Activated CD8-positive, alpha-beta memory T cell treated with anti-CD3 and anti-CD28 coated beads, Interleukin-2, amount 50 U/mL, for 4 hours (primary cell): Measurements from ENCODE around the gene SCAF8.

ENCODE experiments used
- DNase-seq: peaks from one replicate; pipeline ENCODE4 v3.0.0-alpha.2; 2020

The SCAF8 gene

DNA sequence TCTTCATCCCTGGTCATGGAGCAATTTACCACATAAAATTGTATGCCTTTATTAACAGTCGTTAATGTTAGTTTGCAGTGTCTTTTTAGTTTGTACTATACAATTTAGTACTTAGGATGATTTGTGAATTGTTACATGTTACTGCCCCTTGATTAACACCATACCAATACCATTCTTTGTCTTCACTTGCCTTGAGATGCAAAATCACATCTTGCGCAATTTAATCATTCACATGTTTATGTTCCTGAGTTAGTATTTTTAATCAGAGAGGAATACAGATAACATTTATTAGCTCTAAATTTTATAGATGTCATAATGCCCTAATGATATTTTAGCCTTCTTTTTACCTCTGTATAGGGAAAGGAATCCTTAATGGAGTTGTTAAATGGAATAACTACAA lies 114.1 kb downstream of the SCAF8 start:
- no peak for DNase-seq

DNA sequence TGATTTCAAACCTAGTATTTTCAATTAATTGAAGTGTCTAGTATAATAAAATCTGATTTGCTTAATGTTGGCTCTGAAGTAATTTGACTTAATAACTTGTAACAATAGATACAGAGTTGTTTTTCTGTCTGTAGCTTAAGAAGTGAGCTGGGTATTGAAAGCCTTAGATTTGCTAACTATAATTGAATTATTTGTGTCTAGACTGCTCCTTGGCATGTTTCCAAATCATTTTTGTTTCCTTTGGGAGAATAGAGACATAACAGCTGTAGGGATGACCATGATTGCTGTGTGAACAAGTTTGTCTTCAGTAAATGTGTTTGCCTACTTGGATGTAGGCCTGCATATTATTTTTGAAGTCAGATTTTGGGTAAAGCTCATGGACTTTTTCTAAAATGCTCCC lies 115.4 kb downstream of the SCAF8 start:
- no peak for DNase-seq

DNA sequence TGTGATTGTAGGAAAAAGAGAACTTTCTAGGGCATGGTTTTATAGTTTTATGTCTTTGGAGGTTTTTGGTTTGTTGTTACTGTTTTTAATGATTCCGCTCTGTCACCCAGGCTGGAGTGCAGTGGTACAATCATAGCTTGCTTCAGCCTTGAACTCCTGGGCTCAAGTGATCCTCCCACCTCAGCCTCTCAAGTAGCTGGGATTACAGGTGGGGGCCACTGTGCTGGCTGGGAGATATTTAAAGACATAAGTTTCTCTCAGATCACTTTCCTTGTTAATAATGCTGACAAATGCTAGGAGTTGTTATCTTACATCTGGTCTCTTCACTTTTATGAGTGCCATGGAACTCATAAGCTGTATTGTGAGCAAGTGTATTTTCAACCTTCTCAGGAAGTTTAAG lies 116.3 kb downstream of the SCAF8 start:
- DNase-seq = no peak

DNA sequence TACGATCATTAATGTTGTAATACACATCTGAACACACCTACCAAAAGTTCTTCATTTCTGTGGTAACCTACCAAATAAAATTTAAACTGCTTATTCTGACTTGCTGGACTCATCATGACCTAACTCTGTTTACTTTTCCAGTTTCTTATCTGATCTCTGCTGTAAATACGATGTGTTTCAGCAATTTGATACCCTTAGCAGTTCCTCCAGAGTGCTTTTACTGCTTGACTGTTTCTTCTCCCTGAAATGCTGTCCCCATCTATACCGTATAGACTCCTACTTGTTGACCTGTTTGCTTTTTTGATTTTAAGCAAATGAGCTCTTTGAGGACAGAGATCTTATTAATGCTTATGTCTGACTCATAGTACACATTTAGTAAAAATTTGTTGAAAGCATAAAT lies 119.5 kb downstream of the SCAF8 start:
- no peak for DNase-seq

DNA sequence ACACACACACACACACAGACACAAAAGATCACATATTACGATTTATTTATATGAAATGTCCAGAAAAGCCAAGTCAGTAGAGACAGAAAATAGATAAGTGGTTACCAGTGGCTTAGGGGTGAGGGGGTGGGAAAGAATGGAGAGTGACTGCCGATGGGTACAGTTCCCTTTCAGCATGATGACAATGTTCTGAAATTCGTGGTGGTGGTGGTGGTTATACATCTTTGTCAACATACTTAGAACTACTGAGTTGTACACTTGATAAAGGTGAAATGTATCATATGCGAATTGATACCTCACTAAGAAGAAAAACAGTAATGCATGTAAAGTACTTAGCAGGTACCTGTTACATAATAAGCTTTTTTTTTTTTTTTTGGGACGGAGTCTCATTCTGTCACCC lies 124.3 kb downstream of the SCAF8 start:
- DNase-seq = no peak

DNA sequence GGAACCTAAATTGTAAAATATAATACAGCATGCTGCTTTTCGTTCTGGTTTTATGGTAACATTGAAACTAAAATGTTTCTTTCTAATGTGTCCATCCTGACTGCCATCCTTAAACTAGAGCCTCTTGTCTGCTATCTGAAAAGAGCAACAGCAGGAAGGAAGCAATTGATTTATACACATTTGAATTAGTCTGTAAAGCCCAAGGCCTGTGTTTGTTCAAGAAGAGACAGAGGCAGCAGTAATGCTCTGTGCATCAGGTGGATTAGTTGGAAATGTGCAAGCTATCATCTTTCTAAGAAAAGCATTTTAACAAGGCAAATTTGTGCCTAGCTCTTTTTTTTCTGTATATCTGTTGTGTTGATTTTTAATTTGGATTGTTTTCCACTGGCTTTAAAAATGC lies 128.6 kb downstream of the SCAF8 start:
- no peak for DNase-seq

DNA sequence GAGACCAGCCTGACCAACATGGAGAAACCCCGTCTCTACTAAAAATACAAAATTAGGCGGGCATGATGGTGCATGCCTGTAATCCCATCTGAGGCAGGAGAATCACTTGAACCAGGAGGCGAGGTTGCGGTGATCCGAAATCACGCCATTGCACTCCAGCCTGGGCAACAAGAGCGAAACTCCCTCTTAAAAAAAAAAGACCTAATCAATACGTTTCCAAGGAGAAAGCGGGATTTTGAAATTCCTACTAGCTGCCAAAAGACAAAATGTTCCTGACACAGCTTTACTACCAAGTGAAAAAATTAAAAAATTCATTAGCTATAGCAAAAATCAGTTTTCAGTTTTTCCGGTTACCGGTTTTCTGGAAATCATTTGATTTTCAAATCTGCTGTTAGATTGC lies 129.3 kb downstream of the SCAF8 start:
- no peak for DNase-seq

DNA sequence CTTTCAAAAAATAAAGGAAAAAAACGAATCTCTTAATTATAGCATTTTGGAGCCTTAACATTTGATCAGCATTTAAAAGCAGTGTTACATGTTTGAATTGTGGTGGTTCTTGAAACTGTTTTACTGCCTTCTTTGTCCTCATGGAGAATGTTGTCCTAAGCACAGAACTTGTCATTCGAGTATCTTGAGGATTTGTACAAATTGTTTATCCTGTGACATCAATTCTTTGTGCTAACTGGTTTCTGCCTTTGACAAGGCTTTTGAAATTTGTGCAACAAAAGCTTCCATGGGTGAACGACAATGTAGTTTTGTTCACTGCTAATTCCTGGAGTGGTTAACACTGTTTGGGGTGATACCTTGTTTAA lies 130.8 kb downstream of the SCAF8 start:
- DNase-seq = no peak

DNA sequence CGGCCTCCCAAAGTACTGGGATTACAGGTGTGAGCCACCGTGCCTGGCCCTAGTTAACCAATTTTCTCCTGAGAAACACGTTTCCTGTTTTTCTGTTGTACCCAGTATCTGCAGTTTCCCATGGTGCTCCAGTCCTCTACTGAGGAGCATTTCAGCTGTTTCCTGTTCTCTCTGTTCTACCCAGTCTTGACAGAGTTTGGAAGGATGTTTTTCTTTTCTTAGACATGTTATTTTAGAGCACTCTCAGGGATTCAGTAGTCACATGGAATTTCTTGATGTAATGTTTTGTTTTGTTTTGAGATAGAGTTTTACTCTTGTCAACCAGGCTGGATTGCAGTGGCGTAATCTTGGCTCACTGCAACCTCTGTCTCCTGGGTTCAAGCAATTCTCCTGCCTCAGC lies 132.1 kb downstream of the SCAF8 start:
- no peak for DNase-seq

DNA sequence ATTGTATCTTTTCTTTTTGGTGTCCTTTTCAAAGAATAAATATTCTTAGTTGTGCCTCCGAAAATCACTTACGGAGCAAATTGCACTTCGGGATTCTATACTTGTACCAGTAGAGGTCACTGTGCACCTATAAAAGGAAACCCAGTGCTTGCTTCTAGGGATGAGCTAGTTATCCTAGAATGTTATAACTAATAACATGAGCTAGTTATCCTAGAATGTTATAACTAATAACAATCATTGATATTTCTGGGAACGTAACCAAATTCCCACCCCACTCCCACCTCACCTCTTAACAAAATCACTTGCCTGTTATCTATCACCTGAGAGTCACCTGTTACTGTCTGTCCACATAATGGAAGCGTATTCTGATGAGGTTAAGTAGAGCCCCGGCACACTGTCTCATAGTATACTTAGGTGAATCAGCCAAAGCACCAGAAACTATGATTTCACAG lies 135.0 kb downstream of the SCAF8 start:
- DNase-seq = no peak

DNA sequence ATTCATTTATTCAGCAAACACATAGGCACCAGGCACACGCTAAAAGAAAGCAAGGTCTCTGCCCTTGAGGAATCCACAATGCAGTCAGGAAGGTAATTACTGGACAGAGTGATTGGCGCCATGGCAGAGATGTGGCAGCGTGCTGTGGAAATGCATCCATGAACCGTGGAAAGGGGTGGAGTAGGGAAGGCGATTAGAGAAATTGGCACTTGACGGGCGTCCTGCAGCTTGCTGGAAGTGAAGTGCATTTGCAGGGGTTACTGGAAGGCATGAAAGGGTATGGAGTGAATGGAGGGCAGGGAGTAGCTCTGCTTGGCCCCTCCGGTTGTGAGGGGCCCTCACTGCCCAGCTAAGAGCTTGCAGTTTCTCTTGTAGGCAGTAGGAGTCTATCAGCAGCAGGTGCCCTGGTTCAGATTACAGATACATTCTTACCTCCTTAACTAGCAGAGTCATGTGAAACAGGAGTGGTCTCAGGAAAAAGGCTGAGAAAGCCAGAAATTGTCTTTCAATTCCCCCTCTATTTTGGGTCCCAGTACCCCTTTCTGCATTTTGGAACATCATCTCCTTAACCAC lies 139.4 kb downstream of the SCAF8 start:
- DNase-seq = no peak

DNA sequence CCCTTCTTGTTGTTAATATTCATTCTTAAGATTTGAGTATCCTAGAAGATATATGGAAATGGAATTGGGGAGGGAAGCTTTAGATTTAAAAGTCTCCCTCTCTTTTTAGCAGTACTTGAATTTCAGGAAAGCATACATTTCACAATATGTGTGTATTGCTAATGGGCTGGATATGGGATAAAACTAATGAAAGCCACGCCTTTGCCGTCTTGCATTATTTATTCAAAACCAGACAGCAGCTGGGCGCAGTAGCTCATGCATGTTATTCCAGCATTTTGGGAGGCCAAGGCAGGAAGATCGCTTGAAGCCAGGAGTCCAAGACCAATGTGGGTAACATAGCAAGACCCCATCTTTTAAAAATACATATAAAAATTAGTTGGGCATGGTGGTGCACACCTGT lies 140.3 kb downstream of the SCAF8 start:
- DNase-seq = no peak

DNA sequence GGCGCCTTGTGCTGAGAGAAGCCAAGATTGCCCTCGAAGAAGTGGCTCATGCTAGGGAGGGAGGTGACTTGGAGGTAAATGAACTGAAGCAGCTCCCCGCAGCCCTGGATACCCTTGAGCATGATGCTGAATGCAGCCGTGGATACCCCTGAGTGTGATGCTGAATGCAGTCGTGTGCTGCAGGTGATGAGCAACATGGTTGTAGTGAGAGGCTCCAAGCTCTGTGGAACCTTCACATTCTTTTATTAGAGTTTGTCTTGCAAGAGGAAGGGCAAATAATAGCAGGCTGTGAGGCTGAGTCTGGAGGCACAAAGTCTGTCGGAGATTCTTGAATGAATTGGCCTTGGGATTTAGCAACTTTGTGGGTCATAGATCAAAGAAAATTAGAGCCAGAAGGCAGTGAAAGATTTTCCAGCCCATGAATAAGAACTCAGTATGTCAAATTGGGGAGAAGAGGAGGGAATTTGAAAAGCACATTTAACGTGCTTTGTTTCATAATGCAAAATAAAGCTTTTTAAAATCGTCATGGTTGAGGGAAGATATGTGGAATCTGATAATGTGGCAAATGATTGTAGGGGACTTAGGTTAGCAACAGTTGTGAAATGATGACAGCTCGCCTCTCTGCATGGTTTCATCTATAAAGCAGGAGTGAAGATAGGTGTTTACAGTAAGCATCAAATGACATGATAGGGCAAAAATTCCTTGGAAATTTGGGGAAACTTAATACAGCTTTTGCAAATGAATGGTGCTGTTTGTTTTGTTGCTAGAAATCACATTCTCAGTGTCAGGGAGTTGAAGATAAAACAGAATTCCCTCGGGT lies 141.8 kb downstream of the SCAF8 start:
- DNase-seq = no peak

DNA sequence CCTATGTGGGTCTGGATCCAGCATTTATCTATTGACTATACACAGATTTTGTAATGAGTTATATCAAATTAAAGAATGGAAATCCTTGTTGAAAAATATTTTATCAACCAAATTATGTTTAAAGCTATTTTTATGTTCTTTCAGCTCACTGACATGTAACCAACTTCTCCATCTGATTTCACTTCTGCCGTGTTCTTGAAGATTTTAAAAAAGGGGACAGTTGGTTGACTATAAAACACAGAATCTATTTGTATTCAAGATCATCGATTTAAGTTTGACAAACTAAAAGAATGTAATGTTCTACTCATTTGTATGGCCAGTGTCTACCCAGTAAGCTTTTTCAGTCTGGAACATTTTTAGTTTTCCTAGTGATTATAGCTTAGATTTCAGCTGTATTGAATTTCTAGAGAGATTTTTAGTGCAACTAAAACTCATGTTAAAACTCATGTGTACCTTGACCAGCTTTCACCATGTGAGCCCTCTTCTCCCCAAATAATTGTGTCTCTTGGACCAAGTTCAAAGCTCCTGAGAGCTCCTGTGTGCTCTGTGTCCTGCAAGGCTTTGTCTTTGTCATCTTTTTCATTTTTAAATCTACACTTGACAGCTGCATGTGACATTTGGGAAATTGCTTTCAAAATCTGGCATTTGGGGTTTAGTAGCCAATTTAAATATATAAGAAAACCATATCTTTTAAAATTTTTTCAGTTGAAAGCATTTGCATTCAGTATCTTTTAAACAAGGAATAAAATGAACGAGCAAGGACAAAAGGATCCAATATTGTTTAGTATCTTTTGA lies 143.5 kb downstream of the SCAF8 start:
- DNase-seq = no peak

DNA sequence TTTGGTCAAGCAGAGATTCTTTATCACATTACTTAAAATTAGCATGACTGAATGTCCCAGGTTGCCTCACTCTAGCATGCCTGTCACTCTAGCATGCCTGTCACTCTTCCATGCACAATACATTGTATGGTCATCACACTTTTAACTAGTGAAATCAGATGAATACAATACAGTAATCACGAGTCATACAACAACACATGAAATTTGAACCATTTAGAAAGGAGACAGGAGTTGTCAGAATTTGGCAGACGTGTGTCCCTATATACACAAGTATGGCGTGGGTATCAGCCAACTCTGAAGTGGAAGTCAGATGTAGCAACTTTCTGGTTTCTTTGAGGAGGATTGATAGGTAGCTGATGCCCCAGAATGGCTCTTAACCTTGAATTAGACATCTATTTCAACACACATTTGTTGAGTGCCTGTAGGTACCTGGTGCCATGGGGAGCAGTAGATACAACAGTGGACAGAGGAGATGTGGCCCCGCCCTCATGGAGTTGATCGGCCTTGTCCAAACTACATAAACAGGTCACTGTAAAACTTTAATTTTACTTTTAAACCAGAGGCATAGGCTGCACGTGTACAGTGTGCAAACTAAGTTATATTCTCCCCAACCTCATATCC lies 145.8 kb downstream of the SCAF8 start:
- DNase-seq = no peak

DNA sequence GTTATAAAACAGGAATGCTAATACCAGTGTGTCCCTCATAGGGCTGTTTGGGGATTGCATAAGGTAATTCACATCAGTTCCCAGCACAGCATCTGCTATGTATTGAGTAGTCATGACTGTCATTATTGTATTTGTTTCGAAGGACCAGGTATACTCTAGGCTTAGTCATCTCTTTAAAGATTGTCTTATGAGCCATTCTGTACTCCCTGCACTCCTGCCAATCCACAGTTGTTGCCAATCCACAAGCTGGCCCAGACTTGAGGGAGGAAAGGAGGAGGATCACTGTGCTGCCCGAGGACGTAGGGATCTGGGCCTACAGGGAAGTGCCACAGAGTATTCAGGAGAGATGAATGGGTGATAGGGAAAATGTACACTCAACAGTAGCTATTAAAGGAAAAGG lies 148.9 kb downstream of the SCAF8 start:
- DNase-seq = no peak
